ENCODE data around the gene ASPSCR1. TPM values are rescaled to one million over a fixed set of nuclear protein-coding genes. Genes with fewer than 3 reads are reported as not detected.

Gene ASPSCR1
- polyA plus RNA-seq, 4 donors: 22.0 to 38.4 (median 24.1) TPM

- DNase-seq (ENCODE audit: low read depth in 4 of 4, low spot score in 3 of 4): no peak
Measured at GRCh38 chr17:82062984-82063368, 85.5 kb downstream of the ASPSCR1 start.

DNA sequence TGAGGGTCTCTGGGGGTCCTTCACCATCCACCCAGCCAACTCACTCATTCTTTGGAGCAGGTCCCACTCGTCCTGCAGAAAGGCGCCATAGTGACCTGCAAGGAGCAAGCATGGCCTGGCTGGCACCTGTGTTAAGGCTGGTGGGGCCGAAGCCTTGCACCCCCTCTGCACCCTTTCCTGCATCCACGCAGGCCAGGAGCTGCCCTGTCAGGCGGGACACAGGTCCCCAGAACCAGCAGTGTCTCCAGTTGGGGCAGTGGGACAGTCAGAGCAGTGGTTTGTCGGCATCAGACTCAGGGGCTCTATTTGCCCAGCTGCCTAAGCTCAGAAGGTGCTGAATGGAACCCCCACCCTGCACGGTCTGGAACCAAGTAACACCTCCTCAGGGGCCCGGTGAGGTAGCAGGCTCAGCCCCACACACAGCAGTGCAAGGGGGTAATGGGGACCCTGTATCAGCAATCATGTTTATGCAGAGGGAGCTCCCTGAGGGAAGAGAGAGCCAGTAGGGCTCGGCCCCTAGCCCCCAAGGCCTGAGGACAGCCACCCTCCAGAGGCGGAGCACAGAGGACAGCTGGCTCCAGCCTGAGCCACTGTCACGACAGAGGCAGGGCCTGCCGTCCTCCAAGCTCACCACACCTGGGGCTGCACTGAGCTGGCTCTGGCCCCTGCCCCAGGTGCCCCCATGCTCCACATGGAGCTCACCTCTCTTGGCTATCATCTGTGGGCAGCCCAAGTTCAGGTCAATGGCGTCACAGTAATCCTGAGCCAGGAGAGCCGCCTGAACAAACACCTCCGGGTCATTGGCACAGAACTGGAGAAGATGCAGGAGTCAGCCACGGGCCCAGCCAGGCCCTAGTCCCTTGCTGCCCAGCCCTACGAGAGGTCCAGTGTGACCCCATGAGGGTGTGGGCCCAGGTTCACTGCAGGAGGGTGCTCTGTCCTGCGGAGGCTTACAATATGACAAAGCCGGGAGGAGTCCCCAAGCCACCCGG, 86.3 kb downstream of the ASPSCR1 start:
- DNase-seq (ENCODE audit: low read depth in 4 of 4, low spot score in 3 of 4): no peak

- DNase-seq (ENCODE audit: low read depth in 4 of 4, low spot score in 3 of 4): no peak
Measured at GRCh38 chr17:82064433-82065192, 87.2 kb downstream of the ASPSCR1 start.

GRCh38 chr17:82065193-82065637, 87.8 kb downstream of the ASPSCR1 start:
- no peak for DNase-seq (ENCODE audit: low read depth in 4 of 4, low spot score in 3 of 4)

DNA sequence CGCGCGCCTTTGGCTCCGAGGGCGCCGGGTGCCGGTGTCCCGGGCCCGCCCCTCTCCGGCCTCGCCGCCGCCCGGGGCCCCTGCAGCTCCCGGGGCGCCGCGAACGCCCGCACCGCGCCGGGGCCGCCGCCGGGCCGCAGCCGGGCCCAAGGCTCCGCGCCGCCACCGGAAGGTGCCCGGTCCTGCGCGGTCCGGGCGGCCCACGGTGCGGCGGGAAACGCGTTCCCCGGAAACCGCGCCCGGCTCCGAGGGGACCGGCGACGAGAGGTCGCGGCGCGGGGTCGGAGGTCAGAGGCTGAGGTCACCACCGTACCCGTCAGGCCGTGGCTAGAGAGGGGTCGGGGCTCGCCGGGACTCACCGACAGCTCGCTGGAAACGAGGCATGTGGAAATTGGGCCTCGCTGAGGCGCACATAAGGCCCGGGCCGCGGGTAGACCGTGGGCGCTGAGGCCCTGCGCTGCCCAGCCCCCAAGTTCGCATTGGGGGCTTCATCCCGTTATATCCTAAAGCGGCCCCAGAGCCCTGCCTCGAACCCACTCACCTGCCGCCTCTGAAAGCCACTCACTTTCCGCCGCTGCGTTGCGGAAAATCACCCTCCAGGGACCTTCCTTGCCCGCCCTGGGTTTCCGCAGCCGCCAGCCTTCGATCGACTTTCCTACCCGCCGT, 88.3 kb downstream of the ASPSCR1 start, which contains the start of gene DUS1L:
DUS1L (minus strand) TSS at position 167 of the 666 bp plus-strand sequence. CDS start 745 bp downstream, outside the sequence.
- peak in 3 of 4 donors; percentile 14 to 48 (median 41) for DNase-seq (ENCODE audit: low read depth in 4 of 4, low spot score in 3 of 4)

Other genes starting within 250 kb of the ASPSCR1 start
- 10 to 100 TPM in 3 of 4 donors, 1 to 10 TPM in 1; 8.4 to 15.5 (median 13.0) TPM for gene GCGR, start 173.5 kb upstream of the ASPSCR1 start, polyA plus RNA-seq (ENCODE audit: insufficient read length in 4 of 4)
- gene MCRIP1, start 144.3 kb upstream of the ASPSCR1 start, polyA plus RNA-seq (ENCODE audit: insufficient read length in 4 of 4): 100 to 1,000 TPM in 1 of 4 donors, 10 to 100 TPM in 3; 75.3 to 135 (median 90.1) TPM
- gene PPP1R27, start 142.6 kb upstream of the ASPSCR1 start, polyA plus RNA-seq (ENCODE audit: insufficient read length in 4 of 4): under 1 TPM in 3 of 4 donors, not detected in 1; 0.18 to 0.36 (median 0.26) TPM
- gene P4HB, start 117.1 kb upstream of the ASPSCR1 start, polyA plus RNA-seq (ENCODE audit: insufficient read length in 4 of 4): 100 to 1,000 TPM; 407 to 439 (median 410) TPM
- gene ARHGDIA, start 106.3 kb upstream of the ASPSCR1 start, polyA plus RNA-seq (ENCODE audit: insufficient read length in 4 of 4): 100 to 1,000 TPM; 166 to 199 (median 195) TPM
- gene ALYREF, start 86.0 kb upstream of the ASPSCR1 start, polyA plus RNA-seq (ENCODE audit: insufficient read length in 4 of 4): 10 to 100 TPM; 72.0 to 93.8 (median 79.3) TPM
- gene ANAPC11, start 85.9 kb upstream of the ASPSCR1 start, polyA plus RNA-seq (ENCODE audit: insufficient read length in 4 of 4): 100 to 1,000 TPM in 1 of 4 donors, 10 to 100 TPM in 3; 64.7 to 120 (median 81.9) TPM
- under 1 TPM; 0.32 to 1.00 (median 0.48) TPM for gene NPB, start 75.4 kb upstream of the ASPSCR1 start, polyA plus RNA-seq (ENCODE audit: insufficient read length in 4 of 4)
- gene PCYT2, start 66.2 kb upstream of the ASPSCR1 start, polyA plus RNA-seq (ENCODE audit: insufficient read length in 4 of 4): 10 to 100 TPM; 44.0 to 53.7 (median 46.6) TPM
- 10 to 100 TPM; 11.4 to 15.0 (median 13.1) TPM for gene SIRT7, start 59.5 kb upstream of the ASPSCR1 start, polyA plus RNA-seq (ENCODE audit: insufficient read length in 4 of 4)
- 10 to 100 TPM; 12.3 to 12.6 (median 12.3) TPM for gene MAFG, start 49.9 kb upstream of the ASPSCR1 start, polyA plus RNA-seq (ENCODE audit: insufficient read length in 4 of 4)
- 10 to 100 TPM; 26.9 to 39.2 (median 28.6) TPM for gene PYCR1, start 40.3 kb upstream of the ASPSCR1 start, polyA plus RNA-seq (ENCODE audit: insufficient read length in 4 of 4)
- gene MYADML2, start 30.4 kb upstream of the ASPSCR1 start, polyA plus RNA-seq (ENCODE audit: insufficient read length in 4 of 4): under 1 TPM in 3 of 4 donors, not detected in 1; 0.08 to 0.14 (median 0.11) TPM
- 1 to 10 TPM; 1.7 to 3.7 (median 2.4) TPM for gene NOTUM, start 16.4 kb upstream of the ASPSCR1 start, polyA plus RNA-seq (ENCODE audit: insufficient read length in 4 of 4)
- 10 to 100 TPM; 37.9 to 49.6 (median 41.8) TPM for gene CENPX, start 45.2 kb downstream of the ASPSCR1 start, polyA plus RNA-seq (ENCODE audit: insufficient read length in 4 of 4)
- 10 to 100 TPM; 10.8 to 16.4 (median 11.9) TPM for gene LRRC45, start 45.7 kb downstream of the ASPSCR1 start, polyA plus RNA-seq (ENCODE audit: insufficient read length in 4 of 4)
- gene RAC3, start 54.0 kb downstream of the ASPSCR1 start, polyA plus RNA-seq (ENCODE audit: insufficient read length in 4 of 4): 10 to 100 TPM in 3 of 4 donors, 1 to 10 TPM in 1; 10.0 to 17.7 (median 12.1) TPM
- 100 to 1,000 TPM in 1 of 4 donors, 10 to 100 TPM in 3; 75.7 to 111 (median 91.6) TPM for gene DCXR, start 60.1 kb downstream of the ASPSCR1 start, polyA plus RNA-seq (ENCODE audit: insufficient read length in 4 of 4)
- 10 to 100 TPM; 39.7 to 59.1 (median 47.5) TPM for gene RFNG, start 74.2 kb downstream of the ASPSCR1 start, polyA plus RNA-seq (ENCODE audit: insufficient read length in 4 of 4)
- 100 to 1,000 TPM; 107 to 145 (median 110) TPM for gene GPS1, start 74.3 kb downstream of the ASPSCR1 start, polyA plus RNA-seq (ENCODE audit: insufficient read length in 4 of 4)
- gene DUS1L, start 88.2 kb downstream of the ASPSCR1 start, polyA plus RNA-seq (ENCODE audit: insufficient read length in 4 of 4): 10 to 100 TPM; 78.2 to 94.1 (median 79.1) TPM
- gene FASN, start 120.6 kb downstream of the ASPSCR1 start, polyA plus RNA-seq (ENCODE audit: insufficient read length in 4 of 4): 10 to 100 TPM; 30.0 to 52.8 (median 37.3) TPM
- 10 to 100 TPM; 34.6 to 52.4 (median 44.5) TPM for gene CCDC57, start 235.2 kb downstream of the ASPSCR1 start, polyA plus RNA-seq (ENCODE audit: insufficient read length in 4 of 4)